OCI-LY3 (cell line): ENCODE results near the gene MEX3D.
A peak's percentile ranks its signal among the peaks of the same experiment; 100 is the strongest.

Source experiments
- EZH2phosphoT487 ChIP-seq: fragments of 200-600 bp; shearing (Covaris generic); IDR thresholded peaks from 2 replicates; pipeline ENCODE4 v1.6.1; 2018; ENCODE audit warnings: antibody characterized with exemption, mixed run types, low read depth
- TF ChIP-seq, protein P1 (sequence below): fragments of 200-600, 300-600 bp; sonication (generic); IDR thresholded peaks from 2 replicates; pipeline ENCODE4 v1.5.1; 2014; ENCODE audit warnings: antibody characterized with exemption, low read length, low read depth

DNA sequence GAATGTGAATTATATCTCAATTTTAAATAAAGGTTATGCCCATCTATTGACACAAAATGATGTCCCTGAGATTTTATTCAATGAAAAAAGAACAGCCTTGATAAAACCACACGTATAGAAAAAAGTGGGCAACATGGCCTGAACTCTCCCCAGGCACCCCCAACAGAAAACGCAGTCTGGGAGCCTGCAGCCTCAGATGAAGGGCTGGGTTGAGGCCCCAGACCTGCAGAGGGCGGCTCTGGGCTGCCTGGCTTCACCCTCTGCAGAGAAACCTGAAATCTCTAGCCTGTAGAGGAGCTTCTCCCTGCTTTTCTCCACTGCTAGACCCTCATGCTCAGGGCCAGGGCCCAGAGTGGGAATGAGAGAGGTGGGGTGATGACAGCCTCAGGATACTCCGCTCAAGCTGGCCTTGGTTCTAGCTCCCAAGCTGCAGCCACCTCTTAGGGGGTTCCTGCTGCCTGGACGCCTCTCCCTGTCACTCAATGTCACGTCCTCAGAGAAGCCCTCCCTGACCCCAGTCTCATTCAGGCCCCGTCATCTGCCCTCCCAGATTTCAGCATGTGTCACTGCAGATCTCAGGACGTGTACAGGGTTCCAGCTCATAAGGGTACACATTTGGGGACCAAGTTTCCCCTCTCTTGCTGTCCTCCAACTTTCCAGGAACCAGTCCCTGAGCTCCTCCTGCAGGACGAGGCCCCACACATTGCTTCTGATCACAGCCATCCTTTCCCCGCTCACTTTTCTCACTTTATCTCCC lies 22.7 kb upstream of the MEX3D start:
- TF ChIP-seq, protein P1, sequence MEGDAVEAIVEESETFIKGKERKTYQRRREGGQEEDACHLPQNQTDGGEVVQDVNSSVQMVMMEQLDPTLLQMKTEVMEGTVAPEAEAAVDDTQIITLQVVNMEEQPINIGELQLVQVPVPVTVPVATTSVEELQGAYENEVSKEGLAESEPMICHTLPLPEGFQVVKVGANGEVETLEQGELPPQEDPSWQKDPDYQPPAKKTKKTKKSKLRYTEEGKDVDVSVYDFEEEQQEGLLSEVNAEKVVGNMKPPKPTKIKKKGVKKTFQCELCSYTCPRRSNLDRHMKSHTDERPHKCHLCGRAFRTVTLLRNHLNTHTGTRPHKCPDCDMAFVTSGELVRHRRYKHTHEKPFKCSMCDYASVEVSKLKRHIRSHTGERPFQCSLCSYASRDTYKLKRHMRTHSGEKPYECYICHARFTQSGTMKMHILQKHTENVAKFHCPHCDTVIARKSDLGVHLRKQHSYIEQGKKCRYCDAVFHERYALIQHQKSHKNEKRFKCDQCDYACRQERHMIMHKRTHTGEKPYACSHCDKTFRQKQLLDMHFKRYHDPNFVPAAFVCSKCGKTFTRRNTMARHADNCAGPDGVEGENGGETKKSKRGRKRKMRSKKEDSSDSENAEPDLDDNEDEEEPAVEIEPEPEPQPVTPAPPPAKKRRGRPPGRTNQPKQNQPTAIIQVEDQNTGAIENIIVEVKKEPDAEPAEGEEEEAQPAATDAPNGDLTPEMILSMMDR, result peak; percentile 59
- TF ChIP-seq EZH2phosphoT487, result no peak
